IPS-11a (cell line): ENCODE measurements around the gene S100A7A.

Experiments used
- H3K4me3 ChIP-seq: one replicate; pipeline ENCODE4 v1.5.1; 2013; ENCODE audit warnings: low read depth, low read length, control low read depth

The S100A7A gene

GRCh38 chr1:153415850-153416570 is at the start of gene S100A7A:
Gene S100A7A (plus strand): TSS chr1:153416520. CDS start chr1:153418083, 1,563 bp downstream.
- H3K4me3 ChIP-seq: no peak within 1 kb of the TSS

GRCh38 chr1:153367090-153367489 is 49.2 kb upstream of the S100A7A start:
- no peak overlapping the region for H3K4me3 ChIP-seq

- H3K4me3 ChIP-seq: no peak overlapping the region
These were observed 47.8 kb upstream of the S100A7A start for GRCh38 chr1:153368495-153368894.

DNA sequence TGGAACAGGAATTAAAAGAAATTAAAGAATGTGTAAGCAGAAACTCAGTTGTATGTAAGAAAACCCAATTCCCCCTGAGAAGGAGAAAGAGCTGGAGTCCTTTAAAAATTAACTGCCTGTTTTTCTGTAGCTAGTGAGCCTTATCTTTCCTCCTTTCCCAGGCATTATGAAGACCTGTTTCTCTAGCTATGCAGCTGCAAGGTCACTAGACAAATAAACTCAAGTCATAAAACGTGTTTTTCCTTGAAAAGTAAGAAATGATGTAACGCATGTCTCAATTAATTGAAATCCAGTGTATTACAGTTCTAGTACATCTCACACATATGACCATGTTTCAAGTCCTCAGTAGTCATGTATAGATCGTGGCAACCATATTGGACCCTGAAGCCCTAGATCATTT is 46.2 kb upstream of the S100A7A start:
- no peak overlapping the region for H3K4me3 ChIP-seq

- H3K4me3 ChIP-seq: no peak overlapping the region
These were observed 45.1 kb upstream of the S100A7A start for GRCh38 chr1:153371231-153371630.

GRCh38 chr1:153372571-153372970 is 43.7 kb upstream of the S100A7A start:
- no peak overlapping the region for H3K4me3 ChIP-seq

DNA sequence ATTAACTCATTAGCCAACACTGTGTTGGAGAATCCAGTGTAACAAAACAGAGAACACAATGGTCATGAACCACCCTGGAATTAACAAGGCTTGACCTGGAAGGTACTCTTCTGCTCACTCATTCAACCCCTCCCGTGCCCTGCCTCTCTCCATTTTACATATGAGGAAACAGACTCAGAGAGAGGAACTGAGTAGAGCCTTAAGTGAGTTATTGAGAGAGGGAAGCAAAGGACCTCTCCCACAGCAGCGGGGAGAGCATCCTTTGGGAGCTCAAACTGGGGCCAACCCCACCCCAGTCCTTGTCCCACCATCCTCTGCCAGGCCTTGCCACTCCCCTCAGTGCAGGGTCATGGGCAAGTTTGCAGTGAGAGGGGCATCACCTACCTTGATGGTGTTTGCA is 42.2 kb upstream of the S100A7A start:
- H3K4me3 ChIP-seq: no peak overlapping the region

- H3K4me3 ChIP-seq: no peak within 1 kb of the TSS
These were observed 40.8 kb upstream of the S100A7A start, which contains the start of gene S100A12 for GRCh38 chr1:153375511-153375910. Gene S100A12 (minus strand): TSS chr1:153375621. CDS start chr1:153374592, 1,029 bp downstream.

- H3K4me3 ChIP-seq: no peak overlapping the region
These were observed 36.7 kb upstream of the S100A7A start for GRCh38 chr1:153379591-153379990.

GRCh38 chr1:153380711-153381110 is 35.6 kb upstream of the S100A7A start:
- no peak overlapping the region for H3K4me3 ChIP-seq

DNA sequence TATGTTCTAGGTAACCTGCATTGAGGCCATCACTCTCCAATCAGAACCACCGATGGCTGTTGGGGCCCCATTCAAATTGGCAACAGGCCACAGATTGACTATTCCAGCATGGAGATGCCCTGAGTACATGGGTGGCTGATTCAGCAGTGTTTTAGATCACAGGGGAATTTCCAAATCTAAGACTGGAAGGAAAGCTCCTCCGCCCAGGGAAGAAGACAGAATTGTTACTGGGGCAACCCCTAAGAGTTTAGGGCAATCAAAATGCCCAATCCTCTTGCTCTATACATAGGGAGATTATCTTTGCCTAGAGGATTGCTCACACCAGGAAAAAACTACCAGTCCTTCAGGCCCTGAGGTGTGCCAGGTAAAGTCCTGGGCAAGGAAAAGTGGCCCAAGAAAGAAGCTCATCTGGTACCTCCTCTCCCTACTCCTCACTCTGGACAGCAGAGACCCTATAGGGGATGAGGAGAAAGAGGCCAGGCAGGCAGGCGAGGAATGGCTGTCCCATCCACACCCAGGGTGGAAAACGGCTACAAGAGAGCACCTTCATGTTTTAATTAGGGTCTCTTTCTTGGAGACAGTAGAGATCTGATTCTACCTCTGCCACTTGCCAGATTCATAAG is 31.3 kb upstream of the S100A7A start:
- no peak overlapping the region for H3K4me3 ChIP-seq

DNA sequence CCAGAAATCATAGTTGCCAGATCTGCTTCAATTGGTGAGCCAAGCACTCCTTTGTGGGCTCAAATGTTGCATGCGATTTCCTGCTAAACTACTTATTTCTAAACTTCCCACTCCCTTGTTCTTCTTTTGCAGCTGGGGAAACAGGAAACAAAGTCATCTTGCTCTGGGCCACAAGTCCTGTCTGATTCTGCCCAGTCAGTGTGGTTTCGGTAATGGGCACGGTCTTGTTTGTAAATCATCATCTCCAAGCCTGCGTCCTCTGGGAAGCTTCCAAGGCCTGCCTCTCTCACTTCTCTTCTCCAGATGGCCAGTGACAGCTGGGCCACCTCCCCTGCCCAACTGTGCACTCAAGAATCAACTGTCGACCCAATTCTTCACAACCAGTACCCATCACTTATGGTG is 29.8 kb upstream of the S100A7A start:
- H3K4me3 ChIP-seq: no peak overlapping the region

DNA sequence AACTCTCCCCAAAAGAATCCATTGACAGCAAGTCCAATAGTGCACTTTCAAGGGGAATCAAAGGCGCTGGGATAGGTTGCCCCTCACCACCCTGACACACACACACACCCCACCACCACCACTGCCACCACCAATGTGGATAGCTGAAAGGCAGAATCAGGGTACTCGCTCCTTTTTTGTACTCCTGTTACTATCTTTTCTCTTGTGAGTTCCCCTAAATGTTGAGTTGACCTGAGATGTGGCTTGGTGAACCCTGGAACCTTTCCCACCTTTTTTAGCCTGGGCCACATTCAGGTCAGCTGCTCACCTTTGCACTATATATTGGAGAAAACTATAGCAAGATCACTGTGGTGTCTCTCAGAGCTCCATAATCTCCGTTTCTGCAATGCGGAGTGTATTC is 29.3 kb upstream of the S100A7A start:
- H3K4me3 ChIP-seq: no peak overlapping the region

DNA sequence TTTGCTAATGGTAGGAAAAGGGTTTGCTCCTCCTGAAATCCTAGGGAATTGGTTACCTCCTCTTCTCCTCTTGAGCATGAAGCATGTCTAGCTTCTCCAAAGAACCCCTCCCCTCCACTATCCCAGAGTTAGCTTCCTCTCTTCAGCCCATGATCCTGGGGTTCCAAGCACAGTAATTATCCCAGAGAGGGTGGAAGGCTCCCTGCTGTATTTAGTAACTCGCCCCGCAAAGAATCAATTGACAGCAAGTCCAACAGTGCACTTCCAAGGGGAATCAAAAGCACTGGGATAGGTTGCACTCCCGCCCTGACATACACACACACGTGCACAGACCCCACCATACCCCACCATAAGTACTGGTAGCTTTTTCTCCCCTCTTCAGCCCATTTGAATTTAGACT is 28.5 kb upstream of the S100A7A start:
- H3K4me3 ChIP-seq: no peak overlapping the region

GRCh38 chr1:153389401-153389800 is 26.9 kb upstream of the S100A7A start:
- no peak overlapping the region for H3K4me3 ChIP-seq

- H3K4me3 ChIP-seq: no peak overlapping the region
These were observed 26.1 kb upstream of the S100A7A start for GRCh38 chr1:153389973-153390879.

DNA sequence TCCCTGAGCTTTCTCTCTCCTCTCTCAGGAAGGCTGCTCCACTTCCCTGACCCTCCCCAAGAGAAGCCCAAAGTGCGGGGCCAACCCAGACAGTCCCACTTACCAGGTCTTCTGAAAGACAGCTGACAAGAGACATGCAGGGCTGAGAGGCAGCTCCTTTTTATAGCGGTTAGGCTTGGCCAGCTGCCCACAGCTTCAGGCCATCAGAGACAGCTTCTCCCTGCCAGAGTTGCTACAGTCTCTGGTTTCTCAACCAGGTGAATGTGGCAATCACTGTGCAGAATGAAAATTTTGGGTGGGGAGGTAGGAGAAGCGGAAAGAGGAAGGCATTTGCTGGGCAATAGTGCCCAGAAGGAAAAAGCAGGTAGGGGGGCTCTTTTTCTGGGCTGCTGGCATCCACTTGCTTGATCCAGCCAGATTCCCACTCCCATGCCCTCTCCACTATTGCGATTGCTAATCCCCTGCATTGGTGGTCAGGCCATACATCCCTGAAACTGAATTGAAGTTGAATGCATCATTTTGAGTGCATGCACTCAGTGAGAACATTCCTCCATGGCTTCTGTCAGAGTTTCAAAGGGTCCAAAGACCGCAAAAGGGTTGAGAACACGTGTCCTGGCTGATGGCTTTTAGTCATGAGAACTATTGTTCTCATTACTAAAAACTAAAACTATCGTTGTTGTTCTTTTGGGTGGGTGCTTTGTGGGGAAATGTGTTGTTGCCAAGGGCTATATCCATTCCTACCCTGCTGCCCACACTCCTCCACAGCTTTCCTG is 25.2 kb upstream of the S100A7A start, which contains the start of gene S100A8:
TSS of gene S100A8 (minus strand) at position 136 of the 773 bp plus-strand sequence. CDS start 538 bp downstream, outside the sequence.
- no peak within 1 kb of the TSS for H3K4me3 ChIP-seq

GRCh38 chr1:153392258-153392657 is 24.1 kb upstream of the S100A7A start:
- no peak overlapping the region for H3K4me3 ChIP-seq

- no peak overlapping the region for H3K4me3 ChIP-seq
These were observed 23.5 kb upstream of the S100A7A start for GRCh38 chr1:153392822-153393221.

DNA sequence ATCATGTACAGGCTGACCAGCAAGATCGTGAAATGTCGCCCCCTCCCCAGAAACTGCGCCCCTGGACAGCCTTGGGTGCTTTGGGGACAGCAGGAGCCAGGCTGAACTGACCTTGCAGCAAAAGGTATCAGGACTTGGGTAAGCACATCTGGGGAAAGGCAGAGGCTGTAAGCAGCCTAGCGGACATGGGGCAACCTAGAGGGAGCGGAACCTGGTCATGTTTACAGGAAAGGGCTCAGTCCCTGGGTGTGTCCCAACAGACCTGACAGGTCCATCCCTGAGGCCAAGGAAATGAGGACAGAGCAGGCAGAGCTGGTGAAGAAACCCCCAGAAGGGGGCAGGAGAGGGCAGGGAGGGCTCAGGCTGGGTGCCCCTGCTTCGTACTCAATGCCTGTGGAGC is 22.4 kb upstream of the S100A7A start:
- no peak overlapping the region for H3K4me3 ChIP-seq

GRCh38 chr1:153394391-153394790 is 21.9 kb upstream of the S100A7A start:
- H3K4me3 ChIP-seq: no peak overlapping the region
